Measurements from ENCODE around the gene FGF16.
"Not testable (repeated sequence)": the region's sequence is repeated elsewhere in the genome, so short reads cannot be mapped to it uniquely, and the experiment has no call there.

Gene FGF16

GRCh38 chrX:77446908-77447652 is at the start of gene FGF16:
Gene FGF16, plus strand, starts transcription at chrX:77447389. Its CDS starts 286 bp downstream, at chrX:77447675.
- DNase-seq = peak; percentile 58

- no peak for DNase-seq
Measured at GRCh38 chrX:77398330-77398954, 48.7 kb upstream of the FGF16 start.

GRCh38 chrX:77404419-77404818 is 42.8 kb upstream of the FGF16 start:
- DNase-seq = no peak

- DNase-seq = not testable (repeated sequence)
Measured at GRCh38 chrX:77407821-77408220, 39.4 kb upstream of the FGF16 start.

- no peak for DNase-seq
Measured at GRCh38 chrX:77412631-77413030, 34.6 kb upstream of the FGF16 start.

GRCh38 chrX:77415161-77415560 is 32.0 kb upstream of the FGF16 start:
- DNase-seq = no peak

GRCh38 chrX:77415882-77416281 is 31.3 kb upstream of the FGF16 start:
- DNase-seq = no peak

GRCh38 chrX:77422891-77423648 is 24.1 kb upstream of the FGF16 start:
- DNase-seq = no peak

- no peak for DNase-seq
Measured at GRCh38 chrX:77426811-77427210, 20.4 kb upstream of the FGF16 start.

GRCh38 chrX:77427611-77428010 is 19.6 kb upstream of the FGF16 start:
- DNase-seq = no peak

- no peak for DNase-seq
Measured at GRCh38 chrX:77428551-77428950, 18.6 kb upstream of the FGF16 start.

- DNase-seq = no peak
Measured at GRCh38 chrX:77431227-77431626, 16.0 kb upstream of the FGF16 start.

GRCh38 chrX:77433001-77433400 is 14.2 kb upstream of the FGF16 start:
- DNase-seq = no peak

GRCh38 chrX:77434962-77435361 is 12.2 kb upstream of the FGF16 start:
- no peak for DNase-seq

- no peak for DNase-seq
Measured at GRCh38 chrX:77436271-77436670, 10.9 kb upstream of the FGF16 start.

GRCh38 chrX:77436682-77437081 is 10.5 kb upstream of the FGF16 start:
- no peak for DNase-seq

GRCh38 chrX:77440330-77440729 is 6.9 kb upstream of the FGF16 start:
- DNase-seq = no peak

- no peak for DNase-seq
Measured at GRCh38 chrX:77441033-77441432, 6.2 kb upstream of the FGF16 start.

GRCh38 chrX:77441479-77441878 is 5.7 kb upstream of the FGF16 start:
- DNase-seq = no peak

GRCh38 chrX:77442728-77443127 is 4.5 kb upstream of the FGF16 start:
- DNase-seq = no peak

- no peak for DNase-seq
Measured at GRCh38 chrX:77444075-77444474, 3.1 kb upstream of the FGF16 start.

- no peak for DNase-seq
Measured at GRCh38 chrX:77444545-77444944, 2.6 kb upstream of the FGF16 start.

GRCh38 chrX:77446029-77446585 is 1.1 kb upstream of the FGF16 start:
- DNase-seq = peak; percentile 36
